HAP-1 (cell line): Measurements from ENCODE around the gene IMP3.

Source experiments
- DNase-seq, 2 experiments: peaks; one replicate each; pipeline ENCODE4 v3.0.0-alpha.2; 2016 to 2020; ENCODE audit warnings: low spot score in 2 of 2
- H3K27me3 ChIP-seq: fragments of 250-450 bp; sonication (Bioruptor Pico); 2 replicates; pipeline ENCODE4 v1.5.1; 2020; ENCODE audit warnings: low read depth, mild to moderate bottlenecking, moderate library complexity
- H3K36me3 ChIP-seq: fragments of 250-450 bp; sonication (Bioruptor Pico); replicated peaks from 2 replicates; pipeline ENCODE4 v1.5.1; 2020; ENCODE audit warnings: mild to moderate bottlenecking
- H3K4me1 ChIP-seq: fragments of 250-450 bp; sonication (Bioruptor Pico); 2 replicates; pipeline ENCODE4 v1.5.1; 2020; ENCODE audit warnings: mild to moderate bottlenecking
- H3K4me3 ChIP-seq: fragments of 250-450 bp; sonication (Bioruptor Pico); 2 replicates; pipeline ENCODE4 v1.5.1; 2020; ENCODE audit warnings: mild to moderate bottlenecking, moderate library complexity
- H3K9me3 ChIP-seq: fragments of 250-450 bp; sonication (Bioruptor Pico); 2 replicates; pipeline ENCODE4 v1.5.1; 2020; ENCODE audit warnings: mild to moderate bottlenecking, moderate library complexity
- in situ Hi-C: fragments of 300-500 bp; cut with MboI; formaldehyde crosslinking; loops from 3 replicates; pipeline ENCODE4 v1.14.3; 2020; ENCODE audit warnings: low sequenced_read_pairs, inconsistent platforms, mixed read lengths

The IMP3 gene

GRCh38 chr15:75649848-75650247 lies 9.8 kb upstream of the IMP3 start:
- DNase-seq: no peak
- peaks cover 23% of the 10 kb centered on the region for H3K36me3 ChIP-seq
- no peaks in the 10 kb centered on the region for H3K9me3 ChIP-seq
- no peak overlapping the region for H3K4me3 ChIP-seq
- H3K4me1 ChIP-seq: peaks cover 30% of the 10 kb centered on the region
- H3K27me3 ChIP-seq: no peaks in the 10 kb centered on the region
- in situ Hi-C loops: no loop called here

DNA sequence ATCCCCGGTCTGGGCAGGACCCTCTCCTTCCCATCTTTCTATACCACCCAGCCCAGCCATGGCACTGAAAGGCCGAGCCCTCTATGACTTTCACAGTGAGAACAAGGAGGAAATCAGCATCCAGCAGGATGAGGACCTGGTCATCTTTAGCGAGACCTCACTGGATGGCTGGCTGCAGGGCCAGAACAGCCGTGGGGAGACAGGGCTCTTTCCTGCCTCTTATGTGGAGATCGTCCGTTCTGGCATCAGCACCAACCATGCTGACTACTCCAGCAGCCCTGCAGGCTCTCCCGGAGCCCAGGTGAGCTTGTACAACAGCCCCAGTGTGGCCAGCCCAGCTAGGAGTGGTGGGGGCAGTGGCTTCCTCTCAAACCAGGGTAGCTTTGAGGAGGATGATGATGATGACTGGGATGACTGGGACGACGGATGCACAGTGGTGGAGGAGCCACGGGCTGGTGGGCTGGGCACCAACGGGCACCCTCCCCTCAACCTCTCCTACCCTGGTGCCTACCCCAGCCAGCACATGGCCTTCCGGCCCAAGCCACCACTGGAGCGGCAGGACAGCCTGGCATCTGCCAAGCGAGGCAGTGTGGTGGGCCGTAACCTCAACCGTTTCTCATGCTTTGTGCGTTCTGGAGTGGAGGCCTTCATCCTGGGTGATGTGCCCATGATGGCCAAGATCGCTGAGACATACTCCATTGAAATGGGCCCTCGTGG lies 9.2 kb upstream of the IMP3 start:
- peaks cover 30% of the 10 kb centered on the region for H3K4me1 ChIP-seq
- in situ Hi-C loops: no loop called here
- no peak for DNase-seq

GRCh38 chr15:75648156-75649000 lies 8.4 kb upstream of the IMP3 start:
- Histone ChIP-seq H3K9me3 (no peaks in the 10 kb centered on the region), H3K36me3 (peaks cover 20% of the 10 kb centered on the region), H3K4me3 (peak overlapping the region; percentile 90), H3K4me1 (peaks cover 30% of the 10 kb centered on the region), H3K27me3 (no peaks in the 10 kb centered on the region)
- peak; percentile 74 to 78 for DNase-seq
- in situ Hi-C loops: no loop called here

More for the DNA sequence above, 9.2 kb upstream of the IMP3 start:
- Histone ChIP-seq H3K36me3 (peaks cover 22% of the 10 kb centered on the region), H3K9me3 (no peaks in the 10 kb centered on the region), H3K4me3 (peak overlapping the region; percentile 90), H3K27me3 (no peaks in the 10 kb centered on the region)

DNA sequence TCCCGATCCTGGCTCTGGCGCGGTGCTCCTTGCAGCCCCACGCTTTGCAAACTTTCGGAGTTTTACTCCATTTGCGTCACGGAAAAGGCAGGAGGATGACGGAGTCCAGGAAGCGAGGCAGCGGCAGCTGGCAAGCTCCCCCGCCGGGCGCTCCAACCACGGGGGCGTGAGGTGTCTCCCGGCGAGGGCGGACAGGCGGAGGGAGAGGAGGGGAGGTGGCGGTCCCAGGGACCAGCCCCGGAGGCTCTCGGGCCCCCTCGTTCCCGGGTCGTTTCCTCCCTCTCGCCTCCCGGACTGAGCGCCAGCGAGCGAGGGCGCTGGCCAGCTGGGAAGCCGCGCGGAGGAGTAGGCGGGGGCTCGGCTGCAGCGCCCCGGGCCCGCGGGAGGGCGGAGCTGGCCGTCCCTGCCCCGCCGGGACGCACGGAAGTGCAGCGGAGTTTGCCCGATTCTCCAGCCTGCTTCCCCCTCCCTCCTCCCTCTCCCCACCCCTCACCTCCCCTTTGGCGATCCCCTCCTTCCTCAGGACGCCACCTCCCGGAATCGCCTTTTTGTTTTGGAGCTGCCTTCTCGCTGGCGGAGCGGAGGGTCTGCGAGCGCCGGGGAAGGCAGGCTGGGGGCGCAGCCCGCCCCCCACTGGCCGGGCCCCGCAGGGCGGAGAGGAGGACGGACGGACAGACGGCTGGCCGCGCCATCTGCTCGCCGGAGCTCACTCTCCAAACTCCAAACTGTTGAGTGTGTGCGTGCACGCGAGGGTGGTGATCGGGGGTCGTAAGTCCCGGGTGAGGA lies 7.5 kb upstream of the IMP3 start, which contains the start of gene SNX33:
Gene SNX33, plus strand, starts transcription at position 543 of the 786 bp plus-strand sequence. CDS start 1,191 bp downstream, outside the sequence.
- DNase-seq: peak; percentile 97 to 99
- Histone ChIP-seq H3K27me3 (no peaks in the 10 kb centered on the region), H3K9me3 (no peaks in the 10 kb centered on the region), H3K4me3 (peak within 1 kb of the TSS; percentile 90), H3K4me1 (peaks cover 30% of the 10 kb centered on the region), H3K36me3 (peaks cover 17% of the 10 kb centered on the region)
- in situ Hi-C loops: no loop called here

DNA sequence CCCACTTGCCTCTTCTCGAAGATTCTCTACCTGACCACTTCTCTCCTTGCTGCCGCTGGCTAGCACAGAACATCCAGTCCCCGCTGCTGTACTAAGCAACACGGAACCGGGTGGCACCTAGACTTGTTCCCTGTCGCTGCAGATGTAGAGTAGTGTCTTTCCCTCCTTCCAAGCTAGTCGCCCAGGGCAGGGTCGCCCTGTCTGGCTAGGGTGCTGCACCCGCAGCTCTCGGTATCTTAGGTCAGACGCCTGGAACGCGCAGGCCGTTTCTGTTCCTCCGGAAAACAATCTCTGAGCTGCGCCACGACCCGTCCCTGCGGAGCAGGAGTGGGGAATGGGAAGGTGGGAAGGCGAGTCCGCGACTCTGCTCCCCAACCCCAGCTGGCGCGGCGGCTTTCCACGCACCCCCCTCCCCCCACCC lies 6.9 kb upstream of the IMP3 start:
- peak; percentile 37 to 61 for DNase-seq
- H3K9me3 ChIP-seq: no peaks in the 10 kb centered on the region
- H3K36me3 ChIP-seq: peaks cover 15% of the 10 kb centered on the region
- peaks cover 30% of the 10 kb centered on the region for H3K4me1 ChIP-seq
- in situ Hi-C loops: no loop called here
- peak overlapping the region; percentile 90 for H3K4me3 ChIP-seq
- H3K27me3 ChIP-seq: no peaks in the 10 kb centered on the region

DNA sequence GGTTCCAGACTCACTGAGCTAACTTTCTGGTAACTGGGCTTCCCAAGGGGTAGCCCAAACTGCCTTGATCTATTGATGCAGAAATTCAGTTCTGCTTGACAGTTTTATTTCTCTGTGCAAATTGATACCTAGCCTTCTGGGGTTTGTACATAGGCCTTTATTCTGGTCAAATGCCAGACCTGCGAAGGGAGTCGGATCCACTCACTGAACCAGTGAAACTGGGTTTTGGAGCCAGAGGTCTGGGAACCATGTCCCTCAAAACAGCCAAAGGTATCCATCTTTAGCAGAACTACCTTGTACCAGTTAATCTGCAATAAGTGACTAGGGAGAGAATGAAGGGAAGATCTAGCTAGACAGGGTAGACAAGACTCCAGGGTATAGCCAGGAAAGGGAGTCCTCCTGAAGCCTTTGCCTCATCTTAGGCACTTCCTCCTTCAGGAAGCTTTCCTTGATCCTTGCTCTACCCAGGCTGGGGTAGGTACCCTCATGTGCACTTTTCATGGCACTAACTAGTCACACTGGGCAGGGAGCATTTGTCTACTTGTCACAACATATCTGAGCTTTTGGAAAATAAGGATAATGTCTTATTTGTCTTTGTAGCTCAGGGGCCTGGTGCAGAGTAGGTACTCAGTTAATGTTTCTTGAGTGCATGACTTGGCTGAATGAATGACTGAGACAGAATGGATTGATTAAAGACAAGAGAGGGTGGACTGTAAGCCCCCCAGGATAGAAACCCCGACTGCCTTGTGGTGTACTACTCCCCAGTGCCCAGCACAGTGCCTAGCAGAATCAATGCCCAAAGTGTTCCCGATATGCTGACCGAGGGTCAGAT lies 6.3 kb upstream of the IMP3 start:
- peaks cover 27% of the 10 kb centered on the region for H3K4me1 ChIP-seq
- DNase-seq: no peak
- in situ Hi-C loops: no loop called here
- peak overlapping the region; percentile 90 for H3K4me3 ChIP-seq
- H3K9me3 ChIP-seq: no peaks in the 10 kb centered on the region
- no peaks in the 10 kb centered on the region for H3K27me3 ChIP-seq
- peaks cover 15% of the 10 kb centered on the region for H3K36me3 ChIP-seq

DNA sequence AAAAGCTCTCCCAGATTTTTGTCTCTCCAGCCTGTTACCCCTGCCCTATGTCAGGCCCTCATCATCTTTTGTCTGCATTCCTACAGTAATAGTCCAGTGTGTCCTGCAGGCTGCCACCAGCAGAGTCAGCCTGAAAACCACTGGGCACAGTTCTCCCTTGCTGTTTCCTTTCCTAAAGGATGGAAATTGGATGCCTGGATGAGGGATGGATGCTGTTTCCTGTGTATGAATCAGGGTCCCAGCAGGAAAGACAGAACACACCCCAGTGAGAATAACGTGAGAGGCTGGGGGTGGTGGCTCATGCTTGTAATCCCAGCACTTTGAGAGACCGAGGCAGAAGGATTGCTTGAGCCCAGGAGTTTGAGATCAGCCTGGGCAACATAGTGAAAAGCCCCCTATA lies 4.4 kb upstream of the IMP3 start:
- H3K4me3 ChIP-seq: no peak overlapping the region
- no peaks in the 10 kb centered on the region for H3K27me3 ChIP-seq
- peaks cover 5% of the 10 kb centered on the region for H3K36me3 ChIP-seq
- in situ Hi-C loops: no loop called here
- DNase-seq: no peak
- H3K4me1 ChIP-seq: peaks cover 18% of the 10 kb centered on the region
- no peaks in the 10 kb centered on the region for H3K9me3 ChIP-seq

DNA sequence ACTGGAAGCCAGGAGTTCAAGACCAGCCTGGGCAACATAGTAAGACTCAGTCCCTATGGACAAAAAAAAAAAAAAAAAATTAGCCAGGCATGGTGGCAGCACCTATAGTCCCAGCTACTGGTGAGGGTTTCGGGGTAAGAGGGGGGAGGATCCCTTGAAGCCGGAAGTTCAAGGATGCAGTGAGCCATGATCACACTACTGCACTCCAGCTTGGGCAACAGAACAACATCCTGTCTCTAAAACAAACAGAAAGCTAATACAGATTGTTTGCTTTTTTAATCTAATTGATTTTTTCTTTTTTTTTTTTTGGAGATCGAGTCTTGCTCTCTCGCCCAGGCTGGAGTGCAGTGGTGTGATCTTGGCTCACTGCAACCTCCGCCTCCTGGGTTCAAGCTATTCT lies 1.6 kb upstream of the IMP3 start:
- in situ Hi-C loops: no loop called here
- Histone ChIP-seq H3K9me3 (no peaks in the 10 kb centered on the region), H3K27me3 (no peaks in the 10 kb centered on the region), H3K36me3 (peaks cover 19% of the 10 kb centered on the region), H3K4me1 (peaks cover 14% of the 10 kb centered on the region), H3K4me3 (no peak overlapping the region)
- DNase-seq: no peak

DNA sequence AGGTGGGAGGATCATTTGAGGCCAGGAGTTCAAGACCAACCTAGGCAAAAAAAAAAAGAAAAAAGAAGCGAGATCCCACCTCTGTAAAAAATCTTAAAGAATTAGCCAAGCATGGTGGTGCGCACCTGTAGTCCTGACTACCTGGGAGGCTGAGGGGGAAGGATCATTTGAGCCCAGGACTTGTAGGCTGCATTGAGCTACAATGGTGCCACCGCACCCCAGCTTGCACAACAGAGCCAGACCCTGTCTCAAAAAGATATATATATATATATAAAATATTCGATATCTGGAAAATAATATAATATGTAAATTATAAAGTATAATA lies 1.1 kb upstream of the IMP3 start:
- Histone ChIP-seq H3K4me3 (no peak overlapping the region), H3K9me3 (no peaks in the 10 kb centered on the region)
- in situ Hi-C loops: no loop called here

DNA sequence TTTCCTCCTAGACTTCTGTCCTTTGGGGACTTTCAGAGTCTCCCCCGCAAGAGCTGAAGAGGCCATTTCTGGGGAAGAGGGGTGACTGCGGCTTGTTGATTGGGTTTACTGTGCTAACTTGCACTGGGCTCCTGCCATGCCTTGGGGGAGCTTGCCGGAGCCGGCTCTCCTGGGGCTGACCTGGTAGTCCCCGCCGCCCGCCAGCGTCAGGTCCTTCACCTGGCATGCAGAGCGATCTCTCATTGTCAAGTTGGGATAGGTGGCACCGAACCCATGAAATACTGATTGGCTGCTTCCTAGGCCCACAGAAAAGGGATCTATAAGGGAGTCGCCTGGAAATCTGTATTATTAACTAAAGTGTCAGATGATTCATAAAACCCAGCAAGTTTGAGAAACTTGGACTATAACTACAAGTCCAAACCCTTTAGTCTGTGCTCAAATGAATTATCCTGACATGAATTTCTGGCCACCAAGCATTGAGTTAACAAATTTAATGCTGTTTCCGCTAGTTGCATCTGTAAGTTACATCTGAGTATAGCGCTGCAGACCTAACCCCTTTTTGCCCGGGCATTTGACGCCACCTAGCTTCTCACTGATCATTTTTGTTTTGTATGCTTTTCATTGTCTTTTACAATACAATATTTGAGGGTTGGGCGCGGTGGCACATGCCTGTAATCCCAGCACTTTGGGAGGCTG lies 607 bp upstream of the IMP3 start:
- H3K4me1 ChIP-seq: peaks cover 10% of the 10 kb centered on the region
- peak; percentile 78 to 90 for DNase-seq
- no peaks in the 10 kb centered on the region for H3K9me3 ChIP-seq
- in situ Hi-C loops: no loop called here
- H3K4me3 ChIP-seq: peak overlapping the region; percentile 87
- H3K36me3 ChIP-seq: peaks cover 19% of the 10 kb centered on the region
- H3K27me3 ChIP-seq: no peaks in the 10 kb centered on the region

More for the DNA sequence above, 1.1 kb upstream of the IMP3 start:
- H3K4me1 ChIP-seq: peaks cover 10% of the 10 kb centered on the region
- no peak for DNase-seq
- peaks cover 19% of the 10 kb centered on the region for H3K36me3 ChIP-seq
- H3K27me3 ChIP-seq: no peaks in the 10 kb centered on the region

- peak overlapping the region; percentile 87 for H3K4me3 ChIP-seq
- H3K4me1 ChIP-seq: peaks cover 10% of the 10 kb centered on the region
- H3K27me3 ChIP-seq: no peaks in the 10 kb centered on the region
- DNase-seq: peak in 1 of 2 experiments; percentile 17
- in situ Hi-C loops: no loop called here
- H3K9me3 ChIP-seq: no peaks in the 10 kb centered on the region
- peaks cover 19% of the 10 kb centered on the region for H3K36me3 ChIP-seq
Observed at GRCh38 chr15:75639191-75639708, 774 bp downstream of the IMP3 start.

DNA sequence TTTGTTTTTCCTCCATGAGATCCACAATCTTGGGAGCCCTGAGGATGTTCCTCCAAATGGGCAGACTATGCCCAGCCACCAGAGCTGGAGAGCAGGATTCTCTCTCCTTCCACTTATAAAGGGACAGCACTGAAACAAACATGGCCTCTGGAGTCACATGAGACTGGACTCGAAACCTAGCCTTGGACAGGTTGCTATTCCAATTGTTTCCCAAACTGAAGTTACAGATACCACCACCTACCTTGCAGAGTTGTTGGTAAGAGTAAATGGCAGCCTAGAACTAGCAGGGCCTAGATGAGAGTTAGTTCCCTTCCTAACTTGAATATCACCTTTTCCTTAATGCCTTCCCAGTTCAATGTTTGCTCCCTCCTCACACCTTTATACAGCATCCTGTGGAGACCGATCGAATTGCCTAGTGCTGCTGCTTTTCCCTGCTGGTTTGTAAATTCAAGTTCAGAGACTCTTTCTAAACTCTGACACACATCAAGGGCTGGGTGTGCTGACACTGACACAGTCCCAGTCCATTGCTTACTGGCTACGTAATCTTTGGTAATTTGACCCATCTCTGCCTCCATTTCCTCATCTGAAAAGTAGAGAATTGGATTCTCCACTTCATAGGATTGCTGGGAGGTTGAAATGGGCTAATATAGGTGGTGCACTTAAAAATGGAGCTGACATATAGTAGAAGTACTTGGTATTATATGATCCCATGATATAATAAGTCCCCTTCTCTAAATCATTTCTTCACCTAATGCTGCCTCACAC lies 2.6 kb downstream of the IMP3 start:
- in situ Hi-C loops: no loop called here
- DNase-seq: no peak
- H3K9me3 ChIP-seq: no peaks in the 10 kb centered on the region
- H3K4me1 ChIP-seq: peaks cover 10% of the 10 kb centered on the region
- peaks cover 19% of the 10 kb centered on the region for H3K36me3 ChIP-seq
- H3K27me3 ChIP-seq: no peaks in the 10 kb centered on the region
- peak overlapping the region; percentile 87 for H3K4me3 ChIP-seq
